H1 (cell line): ENCODE data around the gene GRID1. TPM values are rescaled to one million over a fixed set of nuclear protein-coding genes. Genes with fewer than 3 reads are reported as not detected.

Experiments used
- CTCF ChIA-PET: fragments of 300-600 bp; sonication (Branson Sonifier 250); formaldehyde crosslinking; loops from one replicate; lab custom pipeline; 2021; ENCODE audit not compliant: partially characterized antibody; lab: Charles Lee
- POLR2A ChIA-PET: fragments of 300-600 bp; sonication (Branson Sonifier 250); formaldehyde crosslinking; loops from one replicate; lab custom pipeline; 2021; ENCODE audit warnings: inconsistent platforms; ENCODE audit not compliant: partially characterized antibody; lab: Charles Lee
- DNase-seq, 2 experiments: peaks; one replicate each; pipeline versions ENCODE4 v3.0.0 to v3.0.0-alpha.2; 2010 to 2022; ENCODE audit warnings: low spot score in 2 of 2, low read depth in 1 of 2, mixed read lengths in 1 of 2
- FAIRE-seq: peaks from 2 replicates; lab custom pipeline; 2011; peaks lifted over from hg19 to GRCh38; lab: Jason Lieb, UNC
- H2AFZ ChIP-seq: 2 replicates; pipeline ENCODE4 v1.8.1; 2012; ENCODE audit warnings: low read length, inconsistent platforms
- H2AK5ac ChIP-seq: 2 replicates; pipeline ENCODE4 v1.6.1; 2013; ENCODE audit warnings: low read depth, low read length
- H2BK120ac ChIP-seq: replicated peaks from 2 replicates; pipeline ENCODE3; 2013; ENCODE audit warnings: low read depth, low read length, inconsistent platforms
- H2BK12ac ChIP-seq: 2 replicates; pipeline ENCODE4 v1.6.1; 2013; ENCODE audit warnings: low read depth, low read length
- H2BK15ac ChIP-seq: 2 replicates; pipeline ENCODE4 v1.6.1; 2013; ENCODE audit warnings: low read length
- H2BK20ac ChIP-seq: 2 replicates; pipeline ENCODE4 v1.6.1; 2013; ENCODE audit warnings: low read length
- H2BK5ac ChIP-seq: 2 replicates; pipeline ENCODE4 v1.6.1; 2013; ENCODE audit warnings: low read depth, low read length
- H3K14ac ChIP-seq: 2 replicates; pipeline ENCODE4 v1.6.1; 2013; ENCODE audit warnings: inconsistent platforms; ENCODE audit not compliant: insufficient read length
- H3K18ac ChIP-seq: 2 replicates; pipeline ENCODE4 v1.6.1; 2013; ENCODE audit warnings: low read length; ENCODE audit errors: extremely low read depth
- H3K23ac ChIP-seq: 2 replicates; pipeline ENCODE4 v1.6.1; 2013; ENCODE audit warnings: inconsistent platforms; ENCODE audit not compliant: insufficient read length
- H3K23me2 ChIP-seq: 2 replicates; pipeline ENCODE4 v1.6.1; 2013; ENCODE audit warnings: low read depth, low read length
- H3K27ac ChIP-seq: 2 replicates; pipeline ENCODE4 v1.6.1; 2011; ENCODE audit warnings: low read depth, low read length, inconsistent platforms
- H3K27me3 ChIP-seq, 4 experiments: replicated peaks in 1 of 4; 1 replicate in 1 of 4; 2 replicates in 3 of 4; pipeline versions ENCODE4 v1.6.1 to v1.8.1; 2011 to 2013; ENCODE audit warnings: low read length in 3 of 4, mild to moderate bottlenecking in 3 of 4, inconsistent platforms in 2 of 4, mixed read lengths in 2 of 4, moderate library complexity in 1 of 4; ENCODE audit not compliant: control insufficient read depth in 3 of 4, insufficient read depth in 3 of 4; ENCODE audit errors: extremely low read depth in 1 of 4
- H3K36me3 ChIP-seq, 4 experiments: 2 replicates each; pipeline versions ENCODE4 v1.6.1 to v1.8.1; 2011 to 2013; ENCODE audit warnings: mild to moderate bottlenecking in 4 of 4, low read length in 3 of 4, moderate library complexity in 2 of 4, control low read depth in 1 of 4, inconsistent platforms in 1 of 4; ENCODE audit not compliant: insufficient read depth in 4 of 4, control insufficient read depth in 2 of 4
- H3K4ac ChIP-seq: replicated peaks from 2 replicates; pipeline ENCODE3; 2013; ENCODE audit warnings: low read length, low read depth, mixed read lengths, inconsistent platforms; ENCODE audit not compliant: insufficient read length
- H3K4me1 ChIP-seq, 4 experiments: replicated peaks in 1 of 4; 1 replicate in 1 of 4; 2 replicates in 3 of 4; pipeline versions ENCODE4 v1.6.1 to v1.8.1; 2011 to 2013; ENCODE audit warnings: low read length in 3 of 4, inconsistent platforms in 2 of 4, mixed read lengths in 1 of 4; ENCODE audit not compliant: insufficient read depth in 4 of 4, control insufficient read depth in 3 of 4
- H3K4me2 ChIP-seq, 2 experiments: 2 replicates each; pipeline versions ENCODE4 v1.6.1 to v1.8.1; 2011 to 2013; ENCODE audit warnings: low read depth in 2 of 2, low read length in 2 of 2, control low read depth in 1 of 2, inconsistent platforms in 1 of 2, mild to moderate bottlenecking in 1 of 2; ENCODE audit not compliant: insufficient read depth in 1 of 2
- H3K4me3 ChIP-seq, 4 experiments: fragments of 200-600, 300-600 bp in 1 of 4; sonication (generic), shearing (Covaris generic), sonication (Bioruptor Twin) in 1 of 4; 2 replicates each; pipeline versions ENCODE4 v1.5.1 to v1.8.1; 2011 to 2016; ENCODE audit warnings: low read length in 4 of 4, low read depth in 3 of 4, control low read depth in 2 of 4, inconsistent platforms in 2 of 4, mild to moderate bottlenecking in 2 of 4, mixed read lengths in 1 of 4, moderate library complexity in 1 of 4; ENCODE audit not compliant: insufficient read depth in 2 of 4; ENCODE audit errors: extremely low read depth in 1 of 4
- H3K56ac ChIP-seq: replicated peaks from 2 replicates; pipeline ENCODE3; 2013; ENCODE audit warnings: low read depth, mild to moderate bottlenecking, mixed read lengths, low read length, inconsistent platforms; ENCODE audit not compliant: insufficient read length
- H3K79me1 ChIP-seq: 2 replicates; pipeline ENCODE4 v1.6.1; 2013; ENCODE audit warnings: low read depth, low read length, control low read depth
- H3K79me2 ChIP-seq, 2 experiments: 2 replicates each; pipeline versions ENCODE4 v1.6.1 to v1.8.1; 2012 to 2013; ENCODE audit warnings: low read length in 2 of 2, mild to moderate bottlenecking in 2 of 2, inconsistent platforms in 1 of 2; ENCODE audit not compliant: insufficient read depth in 2 of 2, control insufficient read depth in 1 of 2
- H3K9ac ChIP-seq, 4 experiments: replicated peaks in 1 of 4; 1 replicate in 1 of 4; 2 replicates in 3 of 4; pipeline versions ENCODE4 v1.6.1 to v1.8.1; 2011 to 2013; ENCODE audit warnings: low read depth in 3 of 4, low read length in 3 of 4, control low read depth in 2 of 4, mild to moderate bottlenecking in 2 of 4, moderate library complexity in 2 of 4, inconsistent platforms in 1 of 4; ENCODE audit errors: extremely low read depth in 1 of 4
- H3K9me3 ChIP-seq, 2 experiments: 2 replicates each; pipeline versions ENCODE4 v1.6.1 to v1.8.1; 2012 to 2013; ENCODE audit warnings: mild to moderate bottlenecking in 2 of 2, moderate library complexity in 2 of 2, control low read depth in 1 of 2, inconsistent platforms in 1 of 2, low read depth in 1 of 2, low read length in 1 of 2, mixed read lengths in 1 of 2; ENCODE audit not compliant: insufficient read depth in 2 of 2
- H4K20me1 ChIP-seq, 2 experiments: replicated peaks in 1 of 2; 2 replicates each; pipeline versions ENCODE3 to v1.8.1; 2011 to 2013; ENCODE audit warnings: inconsistent platforms in 2 of 2, low read length in 2 of 2, mild to moderate bottlenecking in 1 of 2; ENCODE audit not compliant: insufficient read depth in 2 of 2, control insufficient read depth in 1 of 2
- H4K5ac ChIP-seq: 2 replicates; pipeline ENCODE4 v1.6.1; 2013; ENCODE audit warnings: low read length, low read depth, mixed read lengths, inconsistent platforms; ENCODE audit not compliant: insufficient read length
- H4K8ac ChIP-seq: 2 replicates; pipeline ENCODE4 v1.8.0; 2013; ENCODE audit warnings: mild to moderate bottlenecking, moderate library complexity, low read length, inconsistent platforms; ENCODE audit not compliant: insufficient read depth; ENCODE audit errors: extremely low read depth
- H4K91ac ChIP-seq: replicated peaks from 2 replicates; pipeline ENCODE3; 2013; ENCODE audit warnings: low read length, mixed read lengths, inconsistent platforms; ENCODE audit not compliant: insufficient read length
- EP300 ChIP-seq, 2 experiments: IDR thresholded peaks; 1 replicate in 1 of 2; 2 replicates in 1 of 2; pipeline ENCODE4 v1.6.1; 2011 to 2012; ENCODE audit warnings: low read depth in 2 of 2, low read length in 2 of 2, mild to moderate bottlenecking in 2 of 2, borderline replicate concordance in 1 of 2, inconsistent platforms in 1 of 2, moderate library complexity in 1 of 2
- WGBS, 2 experiments: shearing (Covaris generic) in 1 of 2; methylation state at CpG; one replicate each; pipeline versions ENCODE4 v1.1.6 to v1.1.7; 2013 to 2015; ENCODE audit warnings: low lambda C conversion rate in 2 of 2, mixed read lengths in 2 of 2, inconsistent platforms in 1 of 2, low coverage in 1 of 2, missing lambda C conversion rate in 1 of 2; ENCODE audit not compliant: insufficient replicate concordance in 2 of 2, insufficient coverage in 1 of 2, insufficient read length in 1 of 2; ENCODE audit errors: extremely low coverage in 1 of 2, missing lambda C conversion rate in 1 of 2; 5-methylcytosine and 5-hydroxymethylcytosine counted together
- polyA plus RNA-seq, 7 experiments: library from polyadenylated mRNA; depleted of rRNA in 3 of 7; stranded (reverse) in 5 of 7; unstranded in 2 of 7; fragments of >200 nt in 5 of 7; fragments of 200-250 nt in 2 of 7; gene quantifications; 1 replicate in 5 of 7; 2 replicates in 1 of 7; 4 replicates in 1 of 7; pipeline versions ENCODE4 v1.2.1 to v1.2.3, GENCODE V29; 2011 to 2013; ENCODE audit warnings: missing spikeins in 2 of 7, mixed read lengths in 2 of 7
- total RNA-seq: library from RNA; stranded (reverse); fragmentation: NEBNext Ultra II Directional; extraction: Animal tissue kit (Norgen Biotek cat#: 25700); gene quantifications from 2 replicates; pipeline ENCODE4 v1.2.1, GENCODE V29; 2021

GRID1 gene
- total and polyA plus RNA-seq, 2 of the 8 experiments (the other 6 are each of a cell fraction or from before 2014, with no cell fraction given): 0.22 to 0.30 TPM

DNA sequence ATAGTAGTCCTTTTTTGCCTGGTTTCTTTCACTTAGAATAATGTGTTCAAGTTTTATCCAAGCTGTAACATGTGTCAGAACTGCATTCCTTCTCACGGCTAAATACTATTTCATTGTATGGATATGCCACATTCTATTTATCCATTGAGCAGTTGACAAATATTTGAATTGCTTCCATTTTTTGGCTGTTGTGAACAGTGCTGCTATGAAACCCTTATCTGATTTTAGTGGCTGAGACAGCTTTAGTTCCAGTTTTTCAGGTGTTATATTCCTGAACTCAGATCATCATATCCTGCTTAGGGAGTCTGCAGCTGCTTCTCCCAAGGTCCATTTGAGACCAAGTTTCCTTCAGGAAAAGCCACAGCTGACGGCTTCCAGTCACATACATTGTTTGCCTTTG, 339.2 kb downstream of the GRID1 start:
- H3K14ac ChIP-seq: no peak overlapping the region
- no peak overlapping the region for H2BK15ac ChIP-seq
- no peak overlapping the region for H4K8ac ChIP-seq
- no peak overlapping the region for H3K4ac ChIP-seq
- H4K20me1 ChIP-seq: no peaks in the 10 kb centered on the region
- ChIA-PET POLR2A (no interaction called here), CTCF (interaction anchor here (1.6 kb wide), 1 partner anchor 9 kb away, joined by 4 read pairs; no protein-coding TSS in a partner anchor)
- H3K23ac ChIP-seq: no peak overlapping the region
- H4K5ac ChIP-seq: no peak overlapping the region
- H3K9me3 ChIP-seq: peaks cover 14 to 30% of the 10 kb centered on the region in 2 experiments
- no peak for TF ChIP-seq EP300 (IDR thresholded peaks at IDR 0.05; ENCODE audit: borderline replicate concordance in 1 of 2, low read depth in 2 of 2, low read length in 2 of 2)
- WGBS, 2 experiments: 97% methylated on average over 2 of the region's 2 CpGs; no CpG with 5 or more reads in 1 of the 2 experiments
- H2AFZ ChIP-seq: no peak overlapping the region
- no peak overlapping the region for H3K4me3 ChIP-seq
- H2AK5ac ChIP-seq: no peak overlapping the region
- H3K4me1 ChIP-seq: no peaks in the 10 kb centered on the region
- H2BK120ac ChIP-seq: no peak overlapping the region
- no peaks in the 10 kb centered on the region for H3K79me1 ChIP-seq
- no peak overlapping the region for H3K56ac ChIP-seq
- no peaks in the 10 kb centered on the region for H3K23me2 ChIP-seq
- no peak overlapping the region for H3K9ac ChIP-seq
- H3K4me2 ChIP-seq: no peak overlapping the region
- H3K27ac ChIP-seq: no peak overlapping the region
- H3K27me3 ChIP-seq: no peaks in the 10 kb centered on the region
- no peak overlapping the region for H4K91ac ChIP-seq
- no peak overlapping the region for H2BK5ac ChIP-seq
- no peak for FAIRE-seq
- H3K79me2 ChIP-seq: no peaks in the 10 kb centered on the region
- no peak overlapping the region for H3K18ac ChIP-seq
- no peak overlapping the region for H2BK12ac ChIP-seq
- DNase-seq: no peak
- H3K36me3 ChIP-seq: peaks cover 0 to 2% (median 0%) of the 10 kb centered on the region in 4 experiments; a peak in 1 of 8 replicates
- no peak overlapping the region for H2BK20ac ChIP-seq
